OCI-LY7 (cell line): ENCODE measurements around the gene SPTLC1.

Experiments
- CTCF ChIP-seq: fragments of 200-600 bp; sonication (generic); conservative IDR thresholded peaks from 2 replicates; pipeline ENCODE4 v1.5.1; 2014; ENCODE audit warnings: mild to moderate bottlenecking, antibody characterized with exemption, low read length, moderate library complexity, mixed read lengths
- EZH2phosphoT487 ChIP-seq: fragments of 200-600 bp; sonication (generic); IDR thresholded peaks from 2 replicates; pipeline ENCODE4 v1.6.1; 2018; ENCODE audit warnings: low read depth, borderline replicate concordance, mild to moderate bottlenecking, mixed run types, antibody characterized with exemption, low read length, moderate library complexity, mixed read lengths

GRCh38 chr9:91995000-91995655 is 120.1 kb downstream of the SPTLC1 start:
- no peak for TF ChIP-seq CTCF
- no peak for TF ChIP-seq EZH2phosphoT487
